CD4-positive, alpha-beta memory T cell (primary cell): ENCODE data around the gene PSME2. TPM values are rescaled to one million over a fixed set of nuclear protein-coding genes. Genes with fewer than 3 reads are reported as not detected.

Experiments
- CTCF ChIA-PET: fragments of 350-600 bp; sonication (Branson Sonifier 250); formaldehyde crosslinking; loops from one replicate; lab custom pipeline; 2021; ENCODE audit warnings: inconsistent platforms; ENCODE audit not compliant: partially characterized antibody; lab: Charles Lee
- POLR2A ChIA-PET: fragments of 350-600 bp; sonication (Branson Sonifier 250); formaldehyde crosslinking; loops from one replicate; lab custom pipeline; 2021; ENCODE audit not compliant: partially characterized antibody; lab: Charles Lee
- DNase-seq, 5 donors: peaks; one replicate each; pipeline versions ENCODE4 v3.0.0 to v3.0.0-alpha.2; 2020 to 2022; ENCODE audit warnings: mixed read lengths in 1 of 5
- H3K27ac ChIP-seq: one replicate; pipeline ENCODE4 v1.7.0; 2013; ENCODE audit warnings: low read depth, low read length
- H3K27me3 ChIP-seq: 2 replicates; pipeline ENCODE4 v1.7.0; 2013; ENCODE audit warnings: mild to moderate bottlenecking, low read length, moderate library complexity; ENCODE audit not compliant: insufficient read depth
- H3K36me3 ChIP-seq: 2 replicates; pipeline ENCODE4 v1.7.0; 2013; ENCODE audit warnings: mild to moderate bottlenecking, low read length, moderate library complexity; ENCODE audit not compliant: insufficient read depth
- H3K4me1 ChIP-seq: 2 replicates; pipeline ENCODE4 v1.7.0; 2013; ENCODE audit warnings: mild to moderate bottlenecking, low read length, moderate library complexity; ENCODE audit not compliant: insufficient read depth
- H3K4me3 ChIP-seq, 2 donors: one replicate each; pipeline ENCODE4 v1.7.0; 2013; ENCODE audit warnings: low read length in 2 of 2, mild to moderate bottlenecking in 1 of 2
- H3K9me3 ChIP-seq, 2 donors: one replicate each; pipeline ENCODE4 v1.7.0; 2013; ENCODE audit warnings: low read length in 2 of 2, control low read depth in 1 of 2; ENCODE audit not compliant: control insufficient read depth in 1 of 2
- H3K27ac Mint-ChIP-seq, 7 donors: one replicate each; pipeline ENCODE4 v1.8.0; 2020 to 2021; ENCODE audit warnings: mixed read lengths in 7 of 7, mild to moderate bottlenecking in 6 of 7, inconsistent platforms in 3 of 7, moderate library complexity in 3 of 7
- H3K27me3 Mint-ChIP-seq, 2 donors: one replicate each; pipeline ENCODE4 v1.8.0; 2020 to 2021; ENCODE audit warnings: mixed read lengths in 2 of 2
- H3K36me3 Mint-ChIP-seq, 2 donors: one replicate each; pipeline ENCODE4 v1.8.0; 2020 to 2021; ENCODE audit warnings: mixed read lengths in 2 of 2, inconsistent platforms in 1 of 2, mild to moderate bottlenecking in 1 of 2
- H3K4me1 Mint-ChIP-seq, 4 donors: one replicate each; pipeline ENCODE4 v1.8.0; 2020 to 2021; ENCODE audit warnings: mixed read lengths in 4 of 4, mild to moderate bottlenecking in 1 of 4
- H3K4me3 Mint-ChIP-seq, 8 donors: one replicate each; pipeline ENCODE4 v1.8.0; 2020 to 2021; ENCODE audit warnings: mixed read lengths in 8 of 8, mild to moderate bottlenecking in 7 of 8, moderate library complexity in 6 of 8, inconsistent platforms in 3 of 8
- H3K9me3 Mint-ChIP-seq, 8 donors: one replicate each; pipeline ENCODE4 v1.8.0; 2020 to 2021; ENCODE audit warnings: mixed read lengths in 8 of 8, mild to moderate bottlenecking in 5 of 8, inconsistent platforms in 3 of 8, moderate library complexity in 1 of 8
- intact Hi-C: fragments of 100-400 bp; cut with micrococcal nuclease; formaldehyde crosslinking; loops from one replicate; pipeline ENCODE4 v1.15.1; 2023
- polyA plus RNA-seq, 2 donors: library from polyadenylated mRNA; unstranded; fragments of 300-500 nt; fragmentation: Illumina TruSeq; gene quantifications; one replicate each; pipeline ENCODE4 v1.2.3, GENCODE V29; 2021
- total RNA-seq, 2 experiments: library from RNA; stranded (reverse); gene quantifications; one replicate each; pipeline ENCODE4 v1.2.3, GENCODE V29; 2021

The PSME2 gene
- total and polyA plus RNA-seq, 4 experiments from 2014 or later: 143 to 815 (median 331) TPM

DNA sequence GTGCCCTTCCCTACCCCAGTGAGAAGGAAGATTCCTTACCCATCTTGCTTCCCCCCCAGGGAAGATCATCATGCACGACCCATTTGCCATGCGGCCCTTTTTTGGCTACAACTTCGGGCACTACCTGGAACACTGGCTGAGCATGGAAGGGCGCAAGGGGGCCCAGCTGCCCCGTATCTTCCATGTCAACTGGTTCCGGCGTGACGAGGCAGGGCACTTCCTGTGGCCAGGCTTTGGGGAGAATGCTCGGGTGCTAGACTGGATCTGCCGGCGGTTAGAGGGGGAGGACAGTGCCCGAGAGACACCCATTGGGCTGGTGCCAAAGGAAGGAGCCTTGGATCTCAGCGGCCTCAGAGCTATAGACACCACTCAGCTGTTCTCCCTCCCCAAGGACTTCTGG, 43.0 kb downstream of the PSME2 start:
- H3K9me3 ChIP-seq: no peaks in the 10 kb centered on the region
- H3K27ac ChIP-seq: no peak overlapping the region
- intact Hi-C loops: no loop called here
- no peak overlapping the region for H3K4me3 ChIP-seq
- ChIA-PET CTCF (interaction anchor here (0.9 to 11.5 kb wide), 4 partner anchors 10 to 44 kb away, joined by 3 to 412 read pairs (median 198); partner anchors contain the start of gene PCK2), POLR2A (interaction anchor here (1.0 to 8.4 kb wide), 4 partner anchors 10 to 52 kb away, joined by 3 to 137 read pairs (median 4); partner anchors contain the start of genes CARMIL3, DCAF11 and PCK2)
- H3K27ac Mint-ChIP-seq: peak overlapping the region in 1 of 7 donors; percentile 12
- H3K4me3 Mint-ChIP-seq: no peak overlapping the region
- peaks cover 23% of the 10 kb centered on the region for H3K36me3 ChIP-seq
- H3K36me3 Mint-ChIP-seq: peaks cover 36 to 46% of the 10 kb centered on the region in 2 donors
- no peaks in the 10 kb centered on the region for H3K27me3 ChIP-seq
- no peaks in the 10 kb centered on the region for H3K9me3 Mint-ChIP-seq
- H3K4me1 ChIP-seq: peaks cover 3% of the 10 kb centered on the region
- H3K27me3 Mint-ChIP-seq: no peaks in the 10 kb centered on the region
- peaks cover under 1 to 6% (median 5%) of the 10 kb centered on the region in 4 donors for H3K4me1 Mint-ChIP-seq
- no peak for DNase-seq

DNA sequence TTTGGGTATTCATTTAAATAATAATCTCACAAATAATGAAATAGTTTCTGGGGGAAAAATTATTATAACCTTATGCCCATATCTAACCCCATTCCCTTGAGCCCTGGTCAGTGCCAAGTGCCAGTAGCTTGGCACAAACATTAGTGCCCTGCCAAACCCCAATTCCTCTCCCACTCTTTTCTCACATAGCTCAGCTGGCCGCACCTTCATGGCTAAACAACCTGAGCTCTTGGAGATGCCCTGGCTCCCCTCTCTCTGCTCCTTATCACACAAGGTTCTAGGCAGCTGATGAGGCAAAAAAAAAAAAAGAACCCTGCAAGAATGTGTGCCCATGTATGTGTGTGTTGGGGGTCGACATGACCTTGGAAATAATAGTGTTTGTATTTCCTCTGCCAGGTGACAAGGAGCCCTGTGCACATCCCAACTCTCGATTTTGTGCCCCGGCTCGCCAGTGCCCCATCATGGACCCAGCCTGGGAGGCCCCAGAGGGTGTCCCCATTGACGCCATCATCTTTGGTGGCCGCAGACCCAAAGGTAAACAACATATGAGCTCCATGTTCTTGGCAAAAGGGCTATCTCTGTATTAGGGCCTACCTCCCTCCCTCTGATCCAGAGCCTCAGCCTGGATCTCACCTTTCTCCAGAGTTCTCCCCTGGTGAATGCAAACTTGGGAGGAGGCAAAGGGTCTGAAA, 43.9 kb downstream of the PSME2 start:
- intact Hi-C loops: no loop called here

DNA sequence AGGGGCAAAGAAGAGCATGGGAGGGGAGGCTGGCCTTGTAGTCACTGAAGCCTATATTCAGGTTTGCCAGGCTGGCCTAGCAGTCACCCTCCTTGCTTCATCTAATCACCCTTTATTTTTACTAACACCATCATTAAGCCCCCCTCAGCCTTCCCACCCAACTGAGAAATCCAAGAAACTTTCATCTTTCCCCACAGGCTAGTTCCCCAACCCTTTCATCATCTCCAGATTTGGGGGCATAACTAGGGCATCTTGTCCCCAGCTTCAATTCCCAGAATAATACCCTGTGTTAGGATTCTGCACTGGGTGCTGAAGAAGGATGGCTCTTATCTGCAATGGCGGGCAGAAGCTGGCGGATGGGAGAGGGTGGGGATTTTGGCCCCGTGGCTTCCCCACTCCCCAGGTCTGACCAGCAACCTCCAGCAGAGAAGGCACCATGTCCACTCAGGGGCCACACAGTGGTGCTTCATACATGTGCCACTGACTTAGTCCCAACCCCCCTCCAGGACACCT, 45.4 kb downstream of the PSME2 start:
- H3K4me3 Mint-ChIP-seq: no peak overlapping the region
- CTCF ChIA-PET: interaction anchor here (1.2 to 11.5 kb wide), 3 partner anchors 7 to 42 kb away, joined by 5 to 412 read pairs (median 392); partner anchors contain the start of gene PCK2
- H3K36me3 Mint-ChIP-seq: peaks cover 37 to 46% of the 10 kb centered on the region in 2 donors
- Histone ChIP-seq H3K4me3 (no peak overlapping the region), H3K27me3 (no peaks in the 10 kb centered on the region), H3K4me1 (peaks cover 3% of the 10 kb centered on the region), H3K27ac (no peak overlapping the region), H3K9me3 (no peaks in the 10 kb centered on the region), H3K36me3 (peaks cover 28% of the 10 kb centered on the region)
- DNase-seq: no peak
- POLR2A ChIA-PET: interaction anchor here (1.8 kb wide), 1 partner anchor 13 kb away, joined by 6 read pairs; the partner anchor contains the start of gene DCAF11
- H3K9me3 Mint-ChIP-seq: no peaks in the 10 kb centered on the region
- no peaks in the 10 kb centered on the region for H3K27me3 Mint-ChIP-seq
- H3K27ac Mint-ChIP-seq: peak overlapping the region in 1 of 7 donors; percentile 42
- intact Hi-C loops: no loop called here
- peaks cover 5 to 9% (median 7%) of the 10 kb centered on the region in 4 donors for H3K4me1 Mint-ChIP-seq

More for the DNA sequence above, 43.9 kb downstream of the PSME2 start:
- peak overlapping the region in 2 of 7 donors; percentile 36 to 46 for H3K27ac Mint-ChIP-seq
- no peaks in the 10 kb centered on the region for H3K27me3 ChIP-seq
- H3K27me3 Mint-ChIP-seq: no peaks in the 10 kb centered on the region
- H3K9me3 ChIP-seq: no peaks in the 10 kb centered on the region
- DNase-seq: no peak
- H3K4me3 ChIP-seq: no peak overlapping the region
- POLR2A ChIA-PET: interaction anchor here (0.7 to 1.3 kb wide), 2 partner anchors 12 to 51 kb away, joined by 3 read pairs; partner anchors contain the start of genes CARMIL3, DCAF11 and NRL
- H3K36me3 ChIP-seq: peaks cover 23% of the 10 kb centered on the region
- peaks cover 39 to 46% of the 10 kb centered on the region in 2 donors for H3K36me3 Mint-ChIP-seq
- peaks cover 0 to 2% (median 0%) of the 10 kb centered on the region in 4 donors for H3K4me1 Mint-ChIP-seq
- no peaks in the 10 kb centered on the region for H3K4me1 ChIP-seq
- CTCF ChIA-PET: interaction anchor here (10.4 to 11.5 kb wide), 2 partner anchors 9 to 43 kb away, joined by 392 to 412 read pairs; partner anchors contain the start of gene PCK2
- H3K9me3 Mint-ChIP-seq: no peaks in the 10 kb centered on the region
- no peak overlapping the region for H3K27ac ChIP-seq
- H3K4me3 Mint-ChIP-seq: no peak overlapping the region

DNA sequence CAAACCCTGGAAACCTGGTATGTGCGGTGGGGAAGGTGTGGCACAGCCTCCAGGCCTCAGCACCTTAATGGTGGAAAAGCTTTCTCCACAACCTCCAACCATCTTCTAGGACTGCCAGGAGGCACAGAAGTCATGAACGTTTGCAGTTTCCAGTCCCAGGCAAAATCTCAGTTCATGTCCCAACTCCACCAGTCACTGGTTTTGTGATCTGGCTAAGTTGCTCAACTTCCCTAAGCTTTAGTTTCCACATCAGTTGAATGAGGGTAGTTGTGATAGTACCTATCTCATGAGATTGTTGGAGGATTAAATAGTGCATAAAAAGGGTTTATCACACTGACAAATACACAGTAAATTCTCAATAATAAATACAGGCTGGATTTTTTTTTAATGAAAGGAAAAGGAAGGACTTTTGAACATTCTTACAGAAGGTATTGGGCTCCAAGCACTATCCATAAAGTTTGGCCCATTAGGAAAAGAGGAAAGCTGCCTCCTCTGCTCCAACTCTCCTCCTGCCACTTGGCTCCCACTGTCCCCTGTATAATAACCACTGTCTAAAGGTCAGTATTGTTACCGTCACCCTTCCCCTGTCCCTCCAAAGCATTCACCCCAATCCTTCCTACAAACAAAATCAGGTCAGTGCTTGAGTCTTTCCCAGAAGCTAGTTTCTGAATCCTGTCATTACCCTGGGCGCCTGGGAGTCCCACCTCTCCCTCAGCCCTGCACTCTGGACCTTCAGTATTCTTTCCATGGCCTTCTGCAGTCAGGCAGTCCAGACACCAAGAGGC, 46.0 kb downstream of the PSME2 start:
- ChIA-PET CTCF (interaction anchor here (1.0 to 11.5 kb wide), 3 partner anchors 7 to 63 kb away, joined by 3 to 412 read pairs (median 5); partner anchors contain the start of gene PCK2), POLR2A (interaction anchor here (1.8 kb wide), 1 partner anchor 13 kb away, joined by 6 read pairs; the partner anchor contains the start of gene DCAF11)
- Histone ChIP-seq H3K4me1 (peaks cover 9% of the 10 kb centered on the region), H3K27ac (no peak overlapping the region), H3K4me3 (no peak overlapping the region), H3K9me3 (no peaks in the 10 kb centered on the region), H3K36me3 (peaks cover 28% of the 10 kb centered on the region), H3K27me3 (no peaks in the 10 kb centered on the region)
- no peak for DNase-seq
- H3K36me3 Mint-ChIP-seq: peaks cover 41 to 46% of the 10 kb centered on the region in 2 donors
- peaks cover 9 to 14% (median 11%) of the 10 kb centered on the region in 4 donors for H3K4me1 Mint-ChIP-seq
- no peaks in the 10 kb centered on the region for H3K9me3 Mint-ChIP-seq
- intact Hi-C loops: no loop called here
- H3K4me3 Mint-ChIP-seq: no peak overlapping the region
- no peaks in the 10 kb centered on the region for H3K27me3 Mint-ChIP-seq
- H3K27ac Mint-ChIP-seq: peak overlapping the region in 1 of 7 donors; percentile 13

DNA sequence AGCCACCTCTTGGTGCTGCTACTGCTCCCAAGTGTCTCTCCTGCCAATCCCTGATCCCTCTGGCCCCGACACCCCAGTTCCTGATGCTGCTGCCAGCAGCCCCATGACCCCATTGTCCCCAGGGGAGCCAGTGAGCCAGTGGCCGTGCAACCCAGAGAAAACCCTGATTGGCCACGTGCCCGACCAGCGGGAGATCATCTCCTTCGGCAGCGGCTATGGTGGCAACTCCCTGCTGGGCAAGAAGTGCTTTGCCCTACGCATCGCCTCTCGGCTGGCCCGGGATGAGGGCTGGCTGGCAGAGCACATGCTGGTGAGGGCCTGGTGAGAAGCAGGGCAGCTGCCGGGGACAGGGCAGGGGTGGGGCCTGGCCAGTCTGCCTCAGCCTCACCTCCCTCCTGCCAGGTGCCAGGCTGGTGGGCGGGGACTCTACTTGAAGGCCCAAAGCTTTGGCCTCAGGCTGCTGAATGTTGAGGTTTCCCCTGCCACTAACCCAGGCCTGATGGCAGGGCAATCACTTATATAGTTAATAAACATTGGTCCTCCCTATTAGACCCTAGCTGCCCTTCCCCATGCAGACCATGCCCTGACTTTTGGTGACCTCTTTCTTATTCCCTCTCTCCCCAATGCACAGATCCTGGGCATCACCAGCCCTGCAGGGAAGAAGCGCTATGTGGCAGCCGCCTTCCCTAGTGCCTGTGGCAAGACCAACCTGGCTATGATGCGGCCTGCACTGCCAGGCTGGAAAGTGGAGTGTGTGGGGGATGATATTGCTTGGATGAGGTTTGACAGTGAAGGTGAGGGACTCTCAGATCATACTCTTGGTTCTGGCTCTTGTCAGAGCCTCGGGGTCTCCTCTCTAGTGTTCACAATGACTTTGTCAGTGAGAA, 47.2 kb downstream of the PSME2 start:
- intact Hi-C loops: loop anchor here (10.0 kb wide), 1 partner anchor 46 kb away; the partner anchor contains the start of genes EMC9, PSME2 and RNF31
- peaks cover 37 to 48% of the 10 kb centered on the region in 2 donors for H3K36me3 Mint-ChIP-seq
- peak overlapping the region in 3 of 7 donors; percentile 6 to 46 (median 22) for H3K27ac Mint-ChIP-seq

More for the DNA sequence above, 47.2 kb downstream of the PSME2 start:
- H3K4me3 Mint-ChIP-seq: no peak overlapping the region
- Histone ChIP-seq H3K36me3 (peaks cover 28% of the 10 kb centered on the region), H3K27me3 (no peaks in the 10 kb centered on the region), H3K4me3 (no peak overlapping the region), H3K4me1 (peaks cover 14% of the 10 kb centered on the region), H3K27ac (no peak overlapping the region), H3K9me3 (no peaks in the 10 kb centered on the region)
- H3K27me3 Mint-ChIP-seq: no peaks in the 10 kb centered on the region
- CTCF ChIA-PET: interaction anchor here (11.6 to 12.2 kb wide), 2 partner anchors 6 to 41 kb away, joined by 412 to 475 read pairs; partner anchors contain the start of gene CARMIL3
- peaks cover 12 to 24% (median 17%) of the 10 kb centered on the region in 4 donors for H3K4me1 Mint-ChIP-seq
- no peak for DNase-seq
- H3K9me3 Mint-ChIP-seq: no peaks in the 10 kb centered on the region
- POLR2A ChIA-PET: no interaction called here
